GM23248 (cell line): ENCODE data around the gene HS3ST1.

Experiments
- EZH2 ChIP-seq: fragments of 200-600 bp; sonication (generic); IDR thresholded peaks from 2 replicates; pipeline ENCODE4 v1.6.1; 2018; ENCODE audit warnings: antibody characterized with exemption, mild to moderate bottlenecking; ENCODE audit not compliant: insufficient read depth, poor library complexity, severe bottlenecking
- EZH2phosphoT487 ChIP-seq: fragments of 200-600 bp; sonication (generic); IDR thresholded peaks from 2 replicates; pipeline ENCODE4 v1.6.1; 2018; ENCODE audit warnings: antibody characterized with exemption, moderate library complexity, mild to moderate bottlenecking, low read depth; ENCODE audit not compliant: insufficient read depth

DNA sequence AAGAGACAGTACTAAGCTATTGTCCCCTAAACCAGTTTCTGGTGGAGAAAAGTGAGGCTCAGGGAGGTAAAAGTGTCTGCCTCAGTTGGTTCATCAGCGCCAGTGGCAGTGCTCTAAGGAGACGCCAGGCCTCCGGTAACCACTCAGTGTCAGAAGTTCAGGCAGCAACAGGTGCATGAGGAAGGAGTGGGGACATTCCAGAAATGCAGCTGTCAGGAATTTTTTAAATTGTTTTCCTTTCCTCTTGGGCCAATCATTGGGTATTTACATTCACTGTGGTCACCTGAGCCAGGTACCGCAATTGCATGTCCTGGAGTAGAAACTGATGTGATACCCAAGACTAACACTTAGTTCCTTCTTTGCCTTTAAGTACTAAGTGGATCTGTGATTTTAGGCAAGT lies 40.2 kb upstream of the HS3ST1 start:
- TF ChIP-seq EZH2phosphoT487 = no peak
- TF ChIP-seq EZH2 = no peak
